ENCODE results near the gene EYA3. TPM values are rescaled to one million over a fixed set of nuclear protein-coding genes. Genes with fewer than 3 reads are reported as not detected.

EYA3 gene
- total RNA-seq, 1 experiment from 2014 or later, result 32.7 TPM

DNA sequence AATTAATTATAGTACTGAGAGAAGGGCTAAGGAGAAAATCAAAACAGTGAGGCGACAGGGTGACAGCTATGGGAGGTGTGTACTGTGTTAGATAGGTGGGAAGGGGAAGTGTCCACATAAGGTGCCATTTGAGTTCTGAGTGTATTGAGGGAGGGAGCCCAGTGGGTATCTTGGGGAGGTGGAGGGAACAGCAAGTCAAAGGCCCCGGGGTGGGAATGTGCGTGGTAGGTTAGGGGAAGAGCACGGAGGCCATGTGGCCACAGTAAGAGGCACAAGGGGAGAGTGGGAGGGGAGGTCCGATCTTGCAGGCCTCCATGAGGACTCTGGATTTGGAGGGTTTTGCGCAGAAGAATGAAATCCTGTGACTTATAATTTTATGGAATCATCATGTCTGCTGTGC is 131.6 kb downstream of the EYA3 start:
- no peak overlapping the region for H2AK5ac ChIP-seq (ENCODE audit: insufficient read length, low read length)
- no peak overlapping the region for H3T11ph ChIP-seq (ENCODE audit: low read length)
- H3K27me3 Mint-ChIP-seq (ENCODE audit: low read depth), result no peaks in the 10 kb centered on the region
- H3K79me1 ChIP-seq (ENCODE audit: insufficient read depth, low read depth, low read length, poor library complexity, severe bottlenecking), result no peaks in the 10 kb centered on the region
- peaks cover 18 to 66% (median 61%) of the 10 kb centered on the region in 3 experiments; a peak in 5 of 7 replicates for H3K36me3 Mint-ChIP-seq (ENCODE audit: insufficient read depth in 1 of 3, low read depth in 3 of 3)
- no peak overlapping the region for H3K23ac ChIP-seq (ENCODE audit: insufficient read length, low read depth, low read length)
- H3K27ac ChIP-seq (ENCODE audit: insufficient read length, low read depth, low read length), result no peak overlapping the region
- H3K9me3 ChIP-seq (ENCODE audit: control insufficient read depth, low read depth, low read length), result no peaks in the 10 kb centered on the region
- WGBS (ENCODE audit: extremely low coverage, insufficient read length, low lambda C conversion rate), result no CpG with 5 or more reads among the region's 6 CpGs
- H3K9me3 Mint-ChIP-seq, result no peaks in the 10 kb centered on the region; a peak in 1 of 5 replicates
- no peak overlapping the region for H3K18ac ChIP-seq (ENCODE audit: insufficient read length, low read depth, low read length)
- no peak overlapping the region for H4K5ac ChIP-seq (ENCODE audit: insufficient read length, low read depth, low read length)
- H3K27ac Mint-ChIP-seq, result peak overlapping the region in 1 of 3 experiments; percentile 85; a peak in 1 of 7 replicates
- H3K27me3 ChIP-seq (ENCODE audit: insufficient read depth, low read length), result no peaks in the 10 kb centered on the region
- no peak overlapping the region for H3K4ac ChIP-seq (ENCODE audit: low read depth, low read length)
- H2BK15ac ChIP-seq (ENCODE audit: low read depth, low read length), result no peak overlapping the region
- H3K4me1 ChIP-seq (ENCODE audit: insufficient read depth, low read length), result no peaks in the 10 kb centered on the region; the same call in 1 of the 2 replicates
- H4K8ac ChIP-seq (replicated peaks; ENCODE audit: insufficient read length, low read depth, low read length), result no peak overlapping the region
- no peak overlapping the region for H2BK120ac ChIP-seq (ENCODE audit: low read depth, low read length, poor library complexity, severe bottlenecking)
- no peak overlapping the region for H2AFZ ChIP-seq (ENCODE audit: low read length)
- no peak overlapping the region for H2BK5ac ChIP-seq (ENCODE audit: insufficient read length, low read length)
- no peak overlapping the region for H3K4me3 Mint-ChIP-seq
- peaks cover 14 to 22% of the 10 kb centered on the region in 2 experiments for H3K4me1 Mint-ChIP-seq
- H2BK12ac ChIP-seq (ENCODE audit: insufficient read length, low read depth, low read length), result no peak overlapping the region
- peaks cover 4% of the 10 kb centered on the region for H3K23me2 ChIP-seq (ENCODE audit: insufficient read length, low read depth, low read length, poor library complexity, severe bottlenecking)
- no peak overlapping the region for H4K91ac ChIP-seq (ENCODE audit: insufficient read length, low read depth, low read length)
- no peak overlapping the region for H3K56ac ChIP-seq (ENCODE audit: insufficient read length, low read depth, low read length)
- H2BK20ac ChIP-seq (ENCODE audit: low read depth, low read length, poor library complexity, severe bottlenecking), result no peak overlapping the region
- no peaks in the 10 kb centered on the region for H3K79me2 ChIP-seq (ENCODE audit: insufficient read depth, low read length)
- no peak overlapping the region for H3K9ac ChIP-seq (ENCODE audit: extremely low read depth, insufficient read length, low read length)
- TF ChIP-seq, protein P1, sequence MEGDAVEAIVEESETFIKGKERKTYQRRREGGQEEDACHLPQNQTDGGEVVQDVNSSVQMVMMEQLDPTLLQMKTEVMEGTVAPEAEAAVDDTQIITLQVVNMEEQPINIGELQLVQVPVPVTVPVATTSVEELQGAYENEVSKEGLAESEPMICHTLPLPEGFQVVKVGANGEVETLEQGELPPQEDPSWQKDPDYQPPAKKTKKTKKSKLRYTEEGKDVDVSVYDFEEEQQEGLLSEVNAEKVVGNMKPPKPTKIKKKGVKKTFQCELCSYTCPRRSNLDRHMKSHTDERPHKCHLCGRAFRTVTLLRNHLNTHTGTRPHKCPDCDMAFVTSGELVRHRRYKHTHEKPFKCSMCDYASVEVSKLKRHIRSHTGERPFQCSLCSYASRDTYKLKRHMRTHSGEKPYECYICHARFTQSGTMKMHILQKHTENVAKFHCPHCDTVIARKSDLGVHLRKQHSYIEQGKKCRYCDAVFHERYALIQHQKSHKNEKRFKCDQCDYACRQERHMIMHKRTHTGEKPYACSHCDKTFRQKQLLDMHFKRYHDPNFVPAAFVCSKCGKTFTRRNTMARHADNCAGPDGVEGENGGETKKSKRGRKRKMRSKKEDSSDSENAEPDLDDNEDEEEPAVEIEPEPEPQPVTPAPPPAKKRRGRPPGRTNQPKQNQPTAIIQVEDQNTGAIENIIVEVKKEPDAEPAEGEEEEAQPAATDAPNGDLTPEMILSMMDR (conservative IDR thresholded peaks at IDR 0.05), result no peak
- H3K14ac ChIP-seq (ENCODE audit: insufficient read depth, low read length), result no peak overlapping the region
- no peak for DNase-seq
- no peak overlapping the region for H3K4me2 ChIP-seq (ENCODE audit: insufficient read depth, insufficient read length, low read length)
- no peaks in the 10 kb centered on the region for H4K20me1 ChIP-seq (ENCODE audit: control insufficient read depth, insufficient read depth, insufficient read length)

Data from H9 (cell line).